Liver (tissue), 3 donors: Measurements from ENCODE around the gene SLC37A4.

ENCODE experiments used
- CTCF ChIP-seq: fragments of 150-350 bp; IDR thresholded peaks from 2 replicates; pipeline ENCODE4 v1.5.1; 2017; ENCODE audit warnings: improper control_type of control experiment, low read depth, low read length; ENCODE audit not compliant: missing input control
- JUND ChIP-seq, 2 donors: IDR thresholded peaks; 2 replicates each; pipeline ENCODE4 v1.6.1; 2016; ENCODE audit warnings: antibody characterized with exemption in 2 of 2
- REST ChIP-seq: IDR thresholded peaks from 2 replicates; pipeline ENCODE4 v1.6.1; 2016; ENCODE audit warnings: antibody characterized with exemption, mild to moderate bottlenecking
- donor health status: healthy.
- donor health status: healthy.

DNA sequence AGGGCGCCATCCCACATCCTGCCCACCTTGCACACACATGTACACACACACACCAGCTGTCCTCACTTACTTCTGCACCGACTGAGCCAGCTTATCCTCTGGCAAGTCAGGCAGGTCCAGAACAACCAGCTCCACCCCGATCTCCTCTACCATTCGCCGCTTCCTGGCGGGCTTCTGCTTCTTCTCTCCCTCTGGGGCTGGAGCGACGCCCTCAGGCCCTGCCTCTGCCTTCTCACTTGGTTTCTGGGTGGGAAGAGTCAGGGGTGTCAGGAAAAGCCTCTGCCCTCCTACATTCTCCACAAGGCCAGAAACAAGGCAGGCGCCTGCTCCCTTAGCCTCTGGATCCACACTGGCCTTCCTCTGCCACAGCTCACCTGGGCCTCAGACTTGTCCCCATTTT is 18.0 kb upstream of the SLC37A4 start:
- TF ChIP-seq REST = no peak
- TF ChIP-seq CTCF = no peak
- no peak for TF ChIP-seq JUND (IDR thresholded peaks at IDR 0.05)
